ENCODE measurements around the gene TEX22. TPM values are rescaled to one million over a fixed set of nuclear protein-coding genes. Genes with fewer than 3 reads are reported as not detected.
"Not testable (repeated sequence)": the region's sequence is repeated elsewhere in the genome, so short reads cannot be mapped to it uniquely, and the experiment has no call there.

TEX22 gene
- total RNA-seq (2014; rRNA removed; shearing (Covaris generic); ENCODE audit: low replicate concordance) = 0.22 and 0.63 TPM in 2 replicates

GRCh38 chr14:105398044-105398725 is at the start of gene TEX22:
TSS of gene TEX22 (plus strand) at chr14:105398538. CDS start at chr14:105399341, 803 bp downstream.
- Histone ChIP-seq H3K36me3 (peaks cover 13% of the 10 kb centered on the region), H3K27me3 (no peaks in the 10 kb centered on the region), H3K4me3 (peak within 1 kb of the TSS; percentile 73), H3K9me3 (no peaks in the 10 kb centered on the region)
- peak; percentile 75 for DNase-seq

GRCh38 chr14:105348945-105349699 is 49.2 kb upstream of the TEX22 start:
- H3K36me3 ChIP-seq = no peaks in the 10 kb centered on the region
- H3K4me3 ChIP-seq = no peak overlapping the region
- no peaks in the 10 kb centered on the region for H3K9me3 ChIP-seq

GRCh38 chr14:105349992-105350391 is 48.3 kb upstream of the TEX22 start:
- H3K27me3 ChIP-seq = no peaks in the 10 kb centered on the region
- H3K36me3 ChIP-seq = no peaks in the 10 kb centered on the region
- no peak overlapping the region for H3K4me3 ChIP-seq
- DNase-seq = no peak
- no peaks in the 10 kb centered on the region for H3K9me3 ChIP-seq

More at GRCh38 chr14:105348945-105349699, 49.2 kb upstream of the TEX22 start:
- no peak for DNase-seq
- no peaks in the 10 kb centered on the region for H3K27me3 ChIP-seq

GRCh38 chr14:105350450-105351244 is 47.7 kb upstream of the TEX22 start:
- Histone ChIP-seq H3K9me3 (no peaks in the 10 kb centered on the region), H3K27me3 (no peaks in the 10 kb centered on the region), H3K36me3 (no peaks in the 10 kb centered on the region), H3K4me3 (no peak overlapping the region)
- DNase-seq = no peak

GRCh38 chr14:105351410-105351809 is 46.9 kb upstream of the TEX22 start:
- H3K4me3 ChIP-seq = no peak overlapping the region

GRCh38 chr14:105351920-105352851 is 46.2 kb upstream of the TEX22 start:
- Histone ChIP-seq H3K27me3 (no peaks in the 10 kb centered on the region), H3K36me3 (no peaks in the 10 kb centered on the region), H3K4me3 (no peak overlapping the region), H3K9me3 (no peaks in the 10 kb centered on the region)
- DNase-seq = peak; percentile 49

More at GRCh38 chr14:105351410-105351809, 46.9 kb upstream of the TEX22 start:
- no peaks in the 10 kb centered on the region for H3K36me3 ChIP-seq
- no peak for DNase-seq
- H3K27me3 ChIP-seq = no peaks in the 10 kb centered on the region
- no peaks in the 10 kb centered on the region for H3K9me3 ChIP-seq

GRCh38 chr14:105353136-105353535 is 45.2 kb upstream of the TEX22 start:
- DNase-seq = no peak
- Histone ChIP-seq H3K27me3 (no peaks in the 10 kb centered on the region), H3K9me3 (no peaks in the 10 kb centered on the region), H3K4me3 (no peak overlapping the region), H3K36me3 (no peaks in the 10 kb centered on the region)

GRCh38 chr14:105354541-105354940 is 43.8 kb upstream of the TEX22 start:
- Histone ChIP-seq H3K27me3 (no peaks in the 10 kb centered on the region), H3K4me3 (no peak overlapping the region), H3K36me3 (no peaks in the 10 kb centered on the region), H3K9me3 (no peaks in the 10 kb centered on the region)
- no peak for DNase-seq

GRCh38 chr14:105355049-105355575 is 43.2 kb upstream of the TEX22 start:
- Histone ChIP-seq H3K9me3 (no peaks in the 10 kb centered on the region), H3K27me3 (no peaks in the 10 kb centered on the region), H3K4me3 (no peak overlapping the region), H3K36me3 (no peaks in the 10 kb centered on the region)
- no peak for DNase-seq

- Histone ChIP-seq H3K9me3 (no peaks in the 10 kb centered on the region), H3K27me3 (no peaks in the 10 kb centered on the region), H3K36me3 (no peaks in the 10 kb centered on the region), H3K4me3 (no peak overlapping the region)
- no peak for DNase-seq
Measured at GRCh38 chr14:105355850-105356604, 42.3 kb upstream of the TEX22 start.

GRCh38 chr14:105356927-105357326 is 41.4 kb upstream of the TEX22 start:
- DNase-seq = no peak
- H3K27me3 ChIP-seq = no peaks in the 10 kb centered on the region
- no peaks in the 10 kb centered on the region for H3K36me3 ChIP-seq
- H3K9me3 ChIP-seq = no peaks in the 10 kb centered on the region
- no peak overlapping the region for H3K4me3 ChIP-seq

- Histone ChIP-seq H3K9me3 (no peaks in the 10 kb centered on the region), H3K36me3 (no peaks in the 10 kb centered on the region), H3K27me3 (no peaks in the 10 kb centered on the region), H3K4me3 (no peak overlapping the region)
- no peak for DNase-seq
Measured at GRCh38 chr14:105357626-105358025, 40.7 kb upstream of the TEX22 start.

- Histone ChIP-seq H3K9me3 (no peaks in the 10 kb centered on the region), H3K36me3 (no peaks in the 10 kb centered on the region), H3K4me3 (no peak overlapping the region), H3K27me3 (no peaks in the 10 kb centered on the region)
- DNase-seq = no peak
Measured at GRCh38 chr14:105358140-105358846, 40.0 kb upstream of the TEX22 start.

GRCh38 chr14:105358943-105359342 is 39.4 kb upstream of the TEX22 start:
- Histone ChIP-seq H3K27me3 (no peaks in the 10 kb centered on the region), H3K36me3 (no peaks in the 10 kb centered on the region), H3K4me3 (no peak overlapping the region), H3K9me3 (no peaks in the 10 kb centered on the region)
- DNase-seq = no peak

GRCh38 chr14:105361412-105361811 is 36.9 kb upstream of the TEX22 start:
- H3K27me3 ChIP-seq, H3K9me3 ChIP-seq, H3K4me3 ChIP-seq, DNase-seq, H3K36me3 ChIP-seq: not testable (repeated sequence)
